H1 (cell line): ENCODE results near the gene CYP39A1. TPM values are rescaled to one million over a fixed set of nuclear protein-coding genes. Genes with fewer than 3 reads are reported as not detected.

Experiments
- CHD7 ChIP-seq: fragments of 300-600 bp; sonication (generic); IDR thresholded peaks from 2 replicates; pipeline ENCODE4 v1.7.1; 2012; ENCODE audit warnings: low read length, moderate library complexity, mild to moderate bottlenecking, inconsistent platforms; ENCODE audit not compliant: insufficient replicate concordance
- TEAD4 ChIP-seq: IDR thresholded peaks from 2 replicates; pipeline ENCODE4 v1.6.1; 2012; ENCODE audit warnings: low read depth, low read length, inconsistent platforms, mixed read lengths
- polyA plus RNA-seq, 7 experiments: library from polyadenylated mRNA; depleted of rRNA in 3 of 7; stranded (reverse) in 5 of 7; unstranded in 2 of 7; fragments of >200 nt in 5 of 7; fragments of 200-250 nt in 2 of 7; gene quantifications; 1 replicate in 5 of 7; 2 replicates in 1 of 7; 4 replicates in 1 of 7; pipeline versions ENCODE4 v1.2.1 to v1.2.3, GENCODE V29; 2011 to 2013; ENCODE audit warnings: missing spikeins in 2 of 7, mixed read lengths in 2 of 7
- total RNA-seq: library from RNA; stranded (reverse); fragmentation: NEBNext Ultra II Directional; extraction: Animal tissue kit (Norgen Biotek cat#: 25700); gene quantifications from 2 replicates; pipeline ENCODE4 v1.2.1, GENCODE V29; 2021

The CYP39A1 gene
- total and polyA plus RNA-seq, 2 of the 8 experiments (the other 6 are each of a cell fraction or from before 2014, with no cell fraction given), result 0.71 to 2.4 TPM

GRCh38 chr6:46628498-46628897, 24.1 kb downstream of the CYP39A1 start (continued):
- TF ChIP-seq CHD7, result no peak
- TF ChIP-seq TEAD4, result no peak
